Esophagus muscularis mucosa (tissue), 4 donors: ENCODE data around the gene GANC. TPM values are rescaled to one million over a fixed set of nuclear protein-coding genes. Genes with fewer than 3 reads are reported as not detected.

Source experiments
- DNase-seq: peaks from one replicate; pipeline ENCODE4 v3.0.0-alpha.2; 2017; ENCODE audit errors: extremely low spot score
- H3K27ac ChIP-seq, 4 donors: fragments of 200-600 bp; sonication (generic); replicated peaks in 1 of 4; 1 replicate in 3 of 4; 2 replicates in 1 of 4; pipeline ENCODE4 v1.5.1; 2016 to 2019; ENCODE audit warnings: mild to moderate bottlenecking in 1 of 4
- H3K27me3 ChIP-seq, 4 donors: fragments of 200-600 bp; sonication (generic); one replicate each; pipeline versions ENCODE4 v1.5.1 to v1.6.0; 2016 to 2019
- H3K36me3 ChIP-seq, 4 donors: fragments of 200-600 bp; sonication (generic); one replicate each; pipeline ENCODE4 v1.5.1; 2016 to 2019
- H3K4me1 ChIP-seq, 4 donors: fragments of 200-600 bp; sonication (generic); one replicate each; pipeline ENCODE4 v1.5.1; 2016 to 2019
- H3K4me3 ChIP-seq, 4 donors: fragments of 200-600 bp; sonication (generic); 1 replicate in 2 of 4; 2 replicates in 2 of 4; pipeline ENCODE4 v1.5.1; 2016 to 2019; ENCODE audit warnings: mild to moderate bottlenecking in 4 of 4, moderate library complexity in 1 of 4
- H3K9me3 ChIP-seq, 4 donors: fragments of 200-600 bp; sonication (generic); 1 replicate in 3 of 4; 2 replicates in 1 of 4; pipeline ENCODE4 v1.5.1; 2016 to 2019
- EP300 ChIP-seq: sonication (generic); formaldehyde crosslinking; IDR thresholded peaks from one replicate; pipeline ENCODE4 v1.6.1; 2017; ENCODE audit warnings: antibody characterized with exemption
- POLR2A ChIP-seq: fragments of 450-650 bp; IDR thresholded peaks from one replicate; pipeline ENCODE4 v1.6.1; 2017; ENCODE audit warnings: antibody characterized with exemption, moderate library complexity, mild to moderate bottlenecking, low read depth
- POLR2AphosphoS5 ChIP-seq, 2 donors: sonication (generic); formaldehyde crosslinking; IDR thresholded peaks; one replicate each; pipeline ENCODE4 v1.6.1; 2017; ENCODE audit warnings: antibody characterized with exemption in 2 of 2
- WGBS: methylation state at CpG from one replicate; pipeline ENCODE4 v1.1.5; 2018; 5-methylcytosine and 5-hydroxymethylcytosine counted together
- intact Hi-C: fragments of 100-400 bp; cut with DNase I; formaldehyde crosslinking; loops from one replicate; pipeline ENCODE4 v1.15.1; 2023
- total RNA-seq, 4 donors: library from RNA; depleted of rRNA; stranded (reverse); fragments of >200 nt; gene quantifications; one replicate each; pipeline versions ENCODE4 v1.1.0 to v1.2.1, GENCODE V29; 2016
- TF ChIP-seq, protein P1 (sequence below), 3 experiments: fragments of 200-600 bp in 2 of 3; fragments of 450-650 bp in 1 of 3; sonication (generic) in 2 of 3; IDR thresholded peaks; one replicate each; pipeline ENCODE4 v1.5.1; 2017 to 2019; ENCODE audit warnings: antibody characterized with exemption in 3 of 3, mild to moderate bottlenecking in 2 of 3, moderate library complexity in 1 of 3

Gene GANC
- total RNA-seq, 4 donors from 2014 or later, result 12.2 to 22.7 (median 17.7) TPM

DNA sequence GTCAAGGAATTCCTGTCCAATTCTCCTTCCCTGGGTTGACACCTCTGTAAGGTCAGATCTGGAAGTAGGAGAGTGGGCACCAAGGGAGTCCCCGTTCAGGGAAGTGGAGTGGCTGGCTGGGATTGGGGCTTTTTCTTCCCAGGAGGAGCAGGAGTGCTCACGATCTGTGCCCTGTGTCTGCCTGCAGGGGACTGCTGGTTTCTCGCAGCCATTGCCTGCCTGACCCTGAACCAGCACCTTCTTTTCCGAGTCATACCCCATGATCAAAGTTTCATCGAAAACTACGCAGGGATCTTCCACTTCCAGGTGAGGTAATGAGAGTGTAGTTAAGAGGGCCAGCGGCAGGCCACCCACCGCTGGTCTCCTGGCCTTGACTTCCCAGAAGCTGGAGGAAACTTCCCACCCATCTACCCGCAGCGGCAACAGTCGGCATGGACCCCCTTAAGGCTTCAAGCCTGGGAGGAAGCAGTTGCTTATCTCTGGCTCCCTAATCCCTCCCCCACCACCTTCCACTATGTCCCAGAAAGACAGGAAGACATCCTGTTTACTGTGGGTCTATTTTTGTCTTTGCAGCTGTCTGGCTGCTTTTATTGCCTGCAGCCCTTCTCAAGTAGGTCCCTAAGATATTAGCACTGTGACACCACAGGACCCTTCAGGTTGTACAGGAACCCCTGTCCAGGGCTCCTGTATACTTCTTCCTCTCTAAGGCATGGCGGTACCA, 113.1 kb downstream of the GANC start:
- TF ChIP-seq EP300, result no peak
- TF ChIP-seq POLR2AphosphoS5 (IDR thresholded peaks at IDR 0.05), result no peak
- TF ChIP-seq, protein P1, sequence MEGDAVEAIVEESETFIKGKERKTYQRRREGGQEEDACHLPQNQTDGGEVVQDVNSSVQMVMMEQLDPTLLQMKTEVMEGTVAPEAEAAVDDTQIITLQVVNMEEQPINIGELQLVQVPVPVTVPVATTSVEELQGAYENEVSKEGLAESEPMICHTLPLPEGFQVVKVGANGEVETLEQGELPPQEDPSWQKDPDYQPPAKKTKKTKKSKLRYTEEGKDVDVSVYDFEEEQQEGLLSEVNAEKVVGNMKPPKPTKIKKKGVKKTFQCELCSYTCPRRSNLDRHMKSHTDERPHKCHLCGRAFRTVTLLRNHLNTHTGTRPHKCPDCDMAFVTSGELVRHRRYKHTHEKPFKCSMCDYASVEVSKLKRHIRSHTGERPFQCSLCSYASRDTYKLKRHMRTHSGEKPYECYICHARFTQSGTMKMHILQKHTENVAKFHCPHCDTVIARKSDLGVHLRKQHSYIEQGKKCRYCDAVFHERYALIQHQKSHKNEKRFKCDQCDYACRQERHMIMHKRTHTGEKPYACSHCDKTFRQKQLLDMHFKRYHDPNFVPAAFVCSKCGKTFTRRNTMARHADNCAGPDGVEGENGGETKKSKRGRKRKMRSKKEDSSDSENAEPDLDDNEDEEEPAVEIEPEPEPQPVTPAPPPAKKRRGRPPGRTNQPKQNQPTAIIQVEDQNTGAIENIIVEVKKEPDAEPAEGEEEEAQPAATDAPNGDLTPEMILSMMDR (IDR thresholded peaks at IDR 0.05), result no peak
- no peak for TF ChIP-seq POLR2A
- intact Hi-C loops, result no loop called here
- Histone ChIP-seq H3K9me3 (no peaks in the 10 kb centered on the region), H3K4me3 (no peak overlapping the region), H3K4me1 (no peaks in the 10 kb centered on the region), H3K36me3 (peaks cover 0 to 19% (median 2%) of the 10 kb centered on the region in 4 donors), H3K27me3 (no peaks in the 10 kb centered on the region), H3K27ac (no peak overlapping the region)
- no peak for DNase-seq
- 87% methylated on average over 7 of the region's 12 CpGs for WGBS

DNA sequence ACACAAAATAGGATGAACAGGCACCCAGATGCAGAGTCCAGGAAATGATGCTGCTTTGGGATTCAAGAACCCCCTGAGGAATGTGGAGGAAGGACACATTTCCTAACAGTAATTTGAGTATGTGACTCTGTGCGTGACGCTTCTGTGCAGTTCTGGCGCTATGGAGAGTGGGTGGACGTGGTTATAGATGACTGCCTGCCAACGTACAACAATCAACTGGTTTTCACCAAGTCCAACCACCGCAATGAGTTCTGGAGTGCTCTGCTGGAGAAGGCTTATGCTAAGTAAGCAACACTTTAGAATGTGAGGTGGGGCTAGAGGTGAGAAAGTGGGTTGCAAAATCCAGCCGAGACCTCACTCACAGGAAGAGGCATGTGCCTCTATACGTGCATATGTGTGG, 114.6 kb downstream of the GANC start:
- Histone ChIP-seq H3K4me1 (no peaks in the 10 kb centered on the region), H3K27ac (no peak overlapping the region), H3K36me3 (peaks cover 0 to 19% (median 2%) of the 10 kb centered on the region in 4 donors), H3K4me3 (no peak overlapping the region), H3K9me3 (no peaks in the 10 kb centered on the region), H3K27me3 (no peaks in the 10 kb centered on the region)
- intact Hi-C loops, result no loop called here
- 90% methylated on average over 8 of the region's 8 CpGs for WGBS
- DNase-seq, result no peak
- no peak for TF ChIP-seq EP300
- TF ChIP-seq POLR2A, result no peak
- no peak for TF ChIP-seq POLR2AphosphoS5 (IDR thresholded peaks at IDR 0.05)
- TF ChIP-seq, protein P1 (IDR thresholded peaks at IDR 0.05), result no peak

DNA sequence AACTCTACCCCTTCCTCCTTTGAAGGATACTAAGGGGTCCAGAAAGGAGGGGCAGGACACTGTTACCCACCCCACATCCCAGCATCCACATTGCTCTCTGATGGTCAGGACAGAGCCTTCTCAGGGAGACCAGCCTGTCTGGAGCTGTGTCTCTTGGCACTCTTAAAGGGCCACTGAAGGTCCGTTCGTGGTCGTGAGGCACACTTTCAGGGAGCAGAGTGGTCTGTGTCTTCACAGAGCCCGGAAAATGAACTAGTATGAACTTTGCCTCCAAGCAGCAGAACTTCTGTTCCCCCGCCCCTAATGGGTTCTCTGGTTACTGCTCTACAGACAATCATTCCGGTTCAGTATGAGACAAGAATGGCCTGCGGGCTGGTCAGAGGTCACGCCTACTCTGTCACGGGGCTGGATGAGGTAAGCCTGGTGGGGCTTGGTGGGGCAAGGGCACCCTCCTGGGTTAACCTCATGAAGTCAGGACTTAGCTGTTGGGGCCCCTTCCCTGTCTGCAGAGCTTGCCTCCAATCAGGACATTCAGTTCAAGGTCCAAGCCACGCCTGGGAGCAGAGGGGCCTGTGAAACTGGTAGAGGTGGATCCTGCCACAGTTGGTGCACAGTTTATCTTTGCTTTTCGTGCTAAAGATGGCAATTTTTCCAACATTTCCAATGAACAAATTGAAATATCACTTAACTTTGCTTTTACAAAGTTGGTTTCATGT, 119.5 kb downstream of the GANC start:
- H3K9me3 ChIP-seq, result no peaks in the 10 kb centered on the region
- H3K4me1 ChIP-seq, result no peaks in the 10 kb centered on the region
- H3K27me3 ChIP-seq, result no peaks in the 10 kb centered on the region
- DNase-seq, result no peak
- intact Hi-C loops, result no loop called here
- peaks cover 0 to 5% (median 0%) of the 10 kb centered on the region in 4 donors for H3K36me3 ChIP-seq
- no peak overlapping the region for H3K27ac ChIP-seq
- WGBS, result 84% methylated on average over 11 of the region's 11 CpGs
- TF ChIP-seq POLR2AphosphoS5 (IDR thresholded peaks at IDR 0.05), result no peak
- TF ChIP-seq EP300, result no peak
- TF ChIP-seq, protein P1 (IDR thresholded peaks at IDR 0.05), result no peak
- TF ChIP-seq POLR2A, result no peak
- no peak overlapping the region for H3K4me3 ChIP-seq

DNA sequence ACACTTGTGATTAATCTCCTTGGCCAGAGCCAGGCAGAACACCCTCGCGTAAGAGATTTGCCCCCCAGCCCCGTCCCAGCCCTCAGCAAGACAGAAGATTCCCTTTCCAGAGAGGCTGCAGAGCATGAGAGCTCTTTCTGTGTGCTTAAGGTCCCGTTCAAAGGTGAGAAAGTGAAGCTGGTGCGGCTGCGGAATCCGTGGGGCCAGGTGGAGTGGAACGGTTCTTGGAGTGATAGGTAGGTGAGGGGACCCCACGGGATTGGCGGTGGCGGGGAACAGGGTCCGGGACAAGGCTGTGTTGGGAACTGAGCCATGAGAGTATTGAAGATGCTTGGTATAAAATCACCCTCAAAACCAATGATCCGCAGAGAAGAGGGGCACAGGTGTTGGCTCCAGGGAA, 121.1 kb downstream of the GANC start:
- TF ChIP-seq POLR2AphosphoS5 (IDR thresholded peaks at IDR 0.05), result no peak
- no peak for TF ChIP-seq EP300
- TF ChIP-seq POLR2A, result no peak
- TF ChIP-seq, protein P1 (IDR thresholded peaks at IDR 0.05), result no peak
- H3K4me1 ChIP-seq, result no peaks in the 10 kb centered on the region
- peaks cover 0 to 5% (median 3%) of the 10 kb centered on the region in 4 donors for H3K36me3 ChIP-seq
- intact Hi-C loops, result no loop called here
- H3K27me3 ChIP-seq, result no peaks in the 10 kb centered on the region
- DNase-seq, result no peak
- H3K4me3 ChIP-seq, result no peak overlapping the region
- 90% methylated on average over 13 of the region's 13 CpGs for WGBS
- H3K9me3 ChIP-seq, result no peaks in the 10 kb centered on the region
- no peak overlapping the region for H3K27ac ChIP-seq
